Fibroblast of gingiva (primary cell): ENCODE data around the gene LRMDA.
"Not testable (repeated sequence)": the region's sequence is repeated elsewhere in the genome, so short reads cannot be mapped to it uniquely, and the experiment has no call there.

Source experiments
- DNase-seq: peaks from one replicate; pipeline ENCODE4 v3.0.0-alpha.2; 2011; ENCODE audit warnings: low read depth

The LRMDA gene

DNA sequence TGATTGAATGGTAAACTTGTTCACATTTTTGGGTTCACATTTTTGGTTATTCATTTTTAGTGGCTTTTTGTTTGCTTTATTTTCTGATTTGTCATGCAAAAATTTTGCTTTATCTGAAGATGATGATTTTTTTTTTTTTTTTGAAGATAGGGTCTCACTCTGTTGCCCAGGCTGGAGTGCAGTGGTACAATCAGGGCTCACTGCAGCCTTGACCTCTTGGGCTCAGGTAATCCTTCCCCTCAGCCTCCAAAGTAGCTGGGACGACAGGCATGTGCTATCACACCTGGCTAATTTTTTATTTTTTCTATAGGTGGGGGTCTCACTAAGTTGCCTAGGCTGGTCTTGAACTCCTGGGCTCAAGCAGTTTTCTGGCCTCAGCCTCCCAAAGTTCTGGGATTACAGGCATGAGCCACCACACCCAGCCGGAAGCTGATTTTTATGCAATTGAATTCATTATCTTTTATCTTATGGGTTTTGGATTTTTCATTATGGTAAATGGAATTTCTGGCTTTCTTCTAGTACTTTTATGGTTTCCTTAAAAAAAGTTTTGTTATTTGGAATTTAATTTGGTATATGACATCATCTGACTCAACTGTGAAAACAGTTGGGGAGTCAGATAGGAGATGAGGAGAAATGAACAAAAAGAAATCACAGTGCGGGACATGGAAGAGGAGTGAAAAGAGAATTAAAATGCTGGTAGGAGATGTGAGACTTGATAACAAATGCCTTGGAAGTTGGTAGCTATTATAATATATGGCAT lies 158.7 kb downstream of the LRMDA start:
- no peak for DNase-seq

DNA sequence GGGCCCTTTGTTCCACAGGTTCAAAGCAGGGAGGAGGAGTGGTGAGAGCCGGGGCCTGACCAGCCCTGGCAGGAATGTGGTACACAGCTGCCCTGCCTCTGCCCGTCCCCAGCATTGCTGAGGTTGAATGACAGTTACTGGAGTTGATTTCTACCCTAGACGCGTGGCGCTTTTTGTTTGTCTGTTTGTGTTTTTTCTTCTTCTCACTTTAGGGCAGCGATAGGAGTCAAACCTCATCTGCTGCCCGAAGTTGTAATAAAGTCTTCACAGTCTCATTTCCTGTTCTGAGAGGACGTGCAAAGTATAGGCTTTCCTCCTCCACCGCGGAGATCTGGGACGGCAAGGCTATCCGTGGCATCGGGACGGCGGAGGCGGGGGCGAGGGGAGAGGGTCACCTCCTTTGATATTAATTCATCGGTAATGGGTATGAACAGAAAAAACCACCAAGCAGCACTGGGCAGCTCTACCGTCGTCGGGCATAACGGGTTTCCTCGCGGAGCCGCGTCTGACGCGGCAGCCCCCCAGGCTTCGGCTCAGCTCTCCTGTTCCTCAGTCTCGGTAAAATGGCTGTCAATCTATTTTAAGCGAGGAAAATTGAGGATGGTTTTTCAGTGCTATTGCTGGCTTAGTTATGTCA lies 160.8 kb downstream of the LRMDA start:
- no peak for DNase-seq

- no peak for DNase-seq
These were observed 161.6 kb downstream of the LRMDA start for GRCh38 chr10:75592791-75593643.

DNA sequence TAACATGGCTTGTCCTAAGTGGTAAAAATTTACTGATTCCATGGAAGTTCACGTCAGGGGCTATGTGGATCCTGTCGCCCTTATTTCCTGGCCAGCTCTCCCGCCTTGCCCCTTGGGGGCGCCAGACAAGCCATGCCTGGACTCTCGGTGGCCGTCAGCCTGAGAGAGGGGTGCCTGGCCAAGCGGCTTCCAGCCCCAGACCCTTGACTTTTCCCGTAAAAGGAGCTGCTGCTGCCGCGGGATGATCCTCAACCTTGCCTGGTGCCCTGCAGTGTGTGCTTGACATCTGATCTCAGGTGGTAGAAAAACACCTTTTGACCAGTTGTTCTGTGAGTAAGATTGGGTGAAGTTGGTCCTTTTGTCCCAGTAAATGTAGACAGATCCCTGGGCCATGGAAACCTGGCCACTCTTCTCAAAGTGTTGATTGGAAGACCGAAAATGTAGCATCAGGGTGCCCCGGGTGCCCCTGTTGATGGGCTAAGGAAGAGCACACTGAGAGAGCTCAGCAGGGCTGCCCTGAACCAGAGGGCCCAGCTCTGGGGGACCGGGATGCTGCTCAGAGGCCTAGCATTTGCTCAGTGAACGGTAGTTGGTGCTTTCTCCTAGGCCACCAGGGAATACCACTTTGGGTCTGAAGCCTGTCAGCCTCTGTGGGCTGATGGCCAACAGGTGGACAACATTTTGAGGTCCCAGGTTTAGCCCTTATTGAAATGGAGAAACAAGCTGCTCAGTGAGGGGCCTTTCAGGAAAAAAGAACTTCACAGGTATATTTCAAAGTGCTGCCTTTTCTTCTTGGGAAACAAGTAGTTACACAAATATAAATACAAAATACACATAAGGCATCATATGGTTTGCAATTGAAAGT lies 162.5 kb downstream of the LRMDA start:
- DNase-seq, result no peak

GRCh38 chr10:75596930-75597620 lies 165.7 kb downstream of the LRMDA start:
- no peak for DNase-seq

GRCh38 chr10:75597773-75598440 lies 166.5 kb downstream of the LRMDA start:
- DNase-seq, result no peak

- DNase-seq, result no peak
These were observed 167.6 kb downstream of the LRMDA start for GRCh38 chr10:75598998-75599397.

GRCh38 chr10:75599875-75600648 lies 168.6 kb downstream of the LRMDA start:
- DNase-seq, result no peak

GRCh38 chr10:75600833-75601232 lies 169.4 kb downstream of the LRMDA start:
- DNase-seq, result no peak

DNA sequence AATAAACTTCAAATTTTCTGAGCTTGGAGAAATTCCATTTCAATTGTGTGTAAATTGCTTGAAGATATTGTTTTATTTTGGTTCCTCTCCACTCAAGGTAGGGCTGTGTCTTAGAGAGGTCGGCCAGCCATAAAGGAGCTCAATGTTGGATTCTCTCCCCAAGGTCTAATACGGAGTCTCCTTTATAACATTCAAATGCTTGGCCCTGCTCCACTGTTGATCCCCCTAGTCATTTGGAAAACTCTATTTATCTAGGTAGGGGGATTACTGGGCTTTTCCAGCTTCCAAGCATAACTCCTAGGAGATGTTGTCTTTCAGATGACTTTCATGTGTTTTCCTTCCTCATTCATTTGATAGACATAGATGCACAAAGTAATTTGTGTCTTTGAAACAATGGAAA lies 170.9 kb downstream of the LRMDA start:
- DNase-seq, result no peak

GRCh38 chr10:75605096-75605495 lies 173.7 kb downstream of the LRMDA start:
- DNase-seq, result no peak

DNA sequence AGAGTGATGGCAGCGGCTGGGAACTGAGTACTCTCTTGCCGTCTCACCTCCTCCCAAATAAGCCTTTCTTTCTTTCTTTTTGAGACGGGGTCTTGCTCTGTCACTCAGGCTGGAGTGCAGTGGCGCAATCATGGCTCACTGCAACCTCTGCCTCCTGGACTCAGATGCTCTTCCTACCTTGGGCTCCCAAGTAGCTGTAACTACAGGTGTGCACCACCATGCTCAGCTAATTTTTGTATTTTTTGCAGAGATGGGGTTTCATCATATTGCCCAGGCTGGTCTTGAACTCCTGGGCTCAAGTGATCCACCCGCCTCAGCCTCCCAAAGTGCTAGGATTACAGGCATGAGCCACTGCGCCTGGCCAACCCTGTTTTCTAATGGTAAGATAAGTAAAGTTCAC lies 174.4 kb downstream of the LRMDA start:
- DNase-seq, result not testable (repeated sequence)

DNA sequence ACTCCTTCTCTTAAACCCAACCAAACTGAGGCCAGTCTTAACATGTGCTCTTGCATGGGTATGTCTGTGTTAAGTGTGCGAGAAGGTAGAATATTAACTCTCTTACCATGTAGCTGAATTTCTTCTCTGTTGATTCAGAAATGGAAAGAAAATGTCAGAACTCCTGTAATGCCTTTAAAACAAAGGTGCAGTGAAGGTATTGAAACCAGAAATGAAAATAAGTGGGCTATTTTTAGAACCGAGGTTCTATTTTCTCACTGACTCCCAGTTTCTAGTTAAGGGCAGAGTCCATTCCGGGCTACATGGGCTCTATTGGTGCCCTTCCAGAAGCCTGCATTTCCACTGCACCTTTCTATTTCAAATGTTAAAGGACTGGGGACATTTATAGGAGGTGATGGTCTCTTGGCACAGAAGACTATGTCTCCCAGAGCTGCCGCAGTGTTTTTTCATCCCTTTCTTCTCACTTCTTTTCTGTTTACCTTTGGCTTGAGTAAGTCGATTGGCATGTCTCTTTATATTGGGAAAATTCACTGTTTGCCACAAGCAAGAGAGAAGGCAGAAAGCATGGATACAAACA lies 174.9 kb downstream of the LRMDA start:
- no peak for DNase-seq

- DNase-seq, result no peak
These were observed 176.2 kb downstream of the LRMDA start for GRCh38 chr10:75607576-75607975.

DNA sequence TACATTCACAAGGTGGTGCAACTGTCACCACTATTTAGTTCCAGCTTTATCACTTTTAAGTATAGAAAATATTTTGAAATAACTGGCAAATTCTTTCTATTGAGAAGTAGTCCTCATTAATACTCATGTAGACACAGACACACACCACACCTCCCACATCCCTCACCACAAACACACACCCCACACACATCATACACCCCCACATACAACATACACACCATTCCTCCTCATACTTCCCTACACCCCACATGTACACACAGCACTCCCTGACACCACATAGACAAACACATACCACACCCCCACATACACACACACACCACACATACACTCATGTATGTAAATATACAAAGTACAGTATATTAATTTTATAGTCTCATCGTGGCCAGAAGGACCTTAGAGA lies 178.8 kb downstream of the LRMDA start:
- DNase-seq, result no peak

GRCh38 chr10:75611172-75611992 lies 180.0 kb downstream of the LRMDA start:
- DNase-seq, result no peak

DNA sequence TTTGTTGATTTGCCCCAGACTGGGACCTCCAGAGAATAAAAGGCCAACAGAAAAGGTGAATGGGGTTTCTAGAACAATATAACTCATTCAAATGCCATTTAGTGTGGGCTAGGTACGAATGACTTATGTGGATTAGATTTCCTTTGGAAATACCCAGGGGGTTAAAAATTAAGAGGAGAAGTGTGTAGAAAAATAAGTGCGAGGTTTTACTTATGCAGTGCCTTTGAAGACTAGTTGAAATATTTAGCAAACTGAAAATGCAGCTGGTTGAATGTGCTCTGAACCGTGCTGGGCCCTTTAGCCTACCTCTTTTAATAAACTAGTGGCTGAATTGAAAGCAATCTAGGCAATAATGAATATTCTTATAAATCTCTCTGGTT lies 180.6 kb downstream of the LRMDA start:
- DNase-seq, result no peak

GRCh38 chr10:75612904-75613684 lies 181.7 kb downstream of the LRMDA start:
- DNase-seq, result peak; percentile 36
